Esophagus muscularis mucosa (tissue), 4 donors: Measurements from ENCODE around the gene FAM131A.

ENCODE experiments used
- EP300 ChIP-seq: sonication (generic); formaldehyde crosslinking; IDR thresholded peaks from one replicate; pipeline ENCODE4 v1.6.1; 2017; ENCODE audit warnings: antibody characterized with exemption
- POLR2A ChIP-seq: fragments of 450-650 bp; IDR thresholded peaks from one replicate; pipeline ENCODE4 v1.6.1; 2017; ENCODE audit warnings: antibody characterized with exemption, moderate library complexity, mild to moderate bottlenecking, low read depth
- TF ChIP-seq, protein P1 (sequence below), 3 experiments: fragments of 200-600 bp in 2 of 3; fragments of 450-650 bp in 1 of 3; sonication (generic) in 2 of 3; IDR thresholded peaks; one replicate each; pipeline ENCODE4 v1.5.1; 2017 to 2019; ENCODE audit warnings: antibody characterized with exemption in 3 of 3, mild to moderate bottlenecking in 2 of 3, moderate library complexity in 1 of 3

DNA sequence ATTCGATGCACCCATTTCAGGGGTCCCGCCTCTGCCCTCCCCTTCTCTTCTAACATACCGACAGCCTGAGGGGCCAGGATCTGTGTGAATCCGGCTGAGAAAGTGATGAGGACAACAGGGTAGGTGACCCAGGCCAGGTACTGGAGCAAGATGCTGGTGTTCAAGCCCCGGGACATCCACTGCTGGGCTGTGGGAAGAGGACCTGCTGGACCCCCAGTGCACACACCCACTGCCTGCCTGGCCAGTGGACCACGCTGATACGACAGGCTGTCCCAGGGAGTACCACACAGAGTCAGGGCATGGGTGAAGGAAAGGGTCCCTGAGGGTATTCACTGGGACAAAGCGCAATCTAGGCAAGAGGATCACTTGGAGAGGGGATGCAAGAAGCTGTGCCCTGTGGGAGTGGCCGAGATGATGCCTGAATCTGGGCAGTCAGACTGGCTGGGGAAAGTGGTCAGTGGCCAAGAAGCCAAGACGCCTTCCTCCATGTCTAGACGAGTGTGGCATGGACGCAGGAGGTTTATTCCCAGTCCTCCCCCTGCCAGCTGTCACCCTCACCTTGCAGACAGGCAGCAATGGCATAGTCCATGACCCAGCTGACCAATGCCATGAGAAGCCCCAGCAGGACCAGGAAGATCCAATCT, 20.8 kb downstream of the FAM131A start:
- TF ChIP-seq EP300, result no peak
- TF ChIP-seq POLR2A, result no peak
- TF ChIP-seq, protein P1, sequence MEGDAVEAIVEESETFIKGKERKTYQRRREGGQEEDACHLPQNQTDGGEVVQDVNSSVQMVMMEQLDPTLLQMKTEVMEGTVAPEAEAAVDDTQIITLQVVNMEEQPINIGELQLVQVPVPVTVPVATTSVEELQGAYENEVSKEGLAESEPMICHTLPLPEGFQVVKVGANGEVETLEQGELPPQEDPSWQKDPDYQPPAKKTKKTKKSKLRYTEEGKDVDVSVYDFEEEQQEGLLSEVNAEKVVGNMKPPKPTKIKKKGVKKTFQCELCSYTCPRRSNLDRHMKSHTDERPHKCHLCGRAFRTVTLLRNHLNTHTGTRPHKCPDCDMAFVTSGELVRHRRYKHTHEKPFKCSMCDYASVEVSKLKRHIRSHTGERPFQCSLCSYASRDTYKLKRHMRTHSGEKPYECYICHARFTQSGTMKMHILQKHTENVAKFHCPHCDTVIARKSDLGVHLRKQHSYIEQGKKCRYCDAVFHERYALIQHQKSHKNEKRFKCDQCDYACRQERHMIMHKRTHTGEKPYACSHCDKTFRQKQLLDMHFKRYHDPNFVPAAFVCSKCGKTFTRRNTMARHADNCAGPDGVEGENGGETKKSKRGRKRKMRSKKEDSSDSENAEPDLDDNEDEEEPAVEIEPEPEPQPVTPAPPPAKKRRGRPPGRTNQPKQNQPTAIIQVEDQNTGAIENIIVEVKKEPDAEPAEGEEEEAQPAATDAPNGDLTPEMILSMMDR (IDR thresholded peaks at IDR 0.05), result no peak
